Activated T-helper 17 cell treated with anti-CD3 and anti-CD28 coated beads, Interleukin-2, amount 50 U/mL, for 72 hours (primary cell): Measurements from ENCODE around the gene TLCD3B. TPM values are rescaled to one million over a fixed set of nuclear protein-coding genes. Genes with fewer than 3 reads are reported as not detected.
"Not testable (repeated sequence)": the region's sequence is repeated elsewhere in the genome, so short reads cannot be mapped to it uniquely, and the experiment has no call there.

Experiments used
- ATAC-seq: fragments of 150-1000 bp; cut with Tn5 transposase; replicated peaks from 2 replicates; pipeline ENCODE4 v1.10.0; 2021; ENCODE audit warnings: mild to moderate bottlenecking, moderate library complexity
- H3K27ac Mint-ChIP-seq: one replicate; pipeline ENCODE4 v1.8.0; 2022; ENCODE audit warnings: mixed read lengths
- H3K27me3 Mint-ChIP-seq: one replicate; pipeline ENCODE4 v1.8.0; 2022; ENCODE audit warnings: mixed read lengths
- H3K36me3 Mint-ChIP-seq: one replicate; pipeline ENCODE4 v1.8.0; 2022; ENCODE audit warnings: low read depth, mild to moderate bottlenecking, mixed read lengths
- H3K4me1 Mint-ChIP-seq: one replicate; pipeline ENCODE4 v1.8.0; 2022; ENCODE audit warnings: mixed read lengths
- H3K4me3 Mint-ChIP-seq: one replicate; pipeline ENCODE4 v1.8.0; 2022; ENCODE audit warnings: mild to moderate bottlenecking, mixed read lengths
- H3K9me3 Mint-ChIP-seq: one replicate; pipeline ENCODE4 v1.8.0; 2022; ENCODE audit warnings: mixed read lengths
- total RNA-seq, 2 donors: library from RNA; stranded (reverse); gene quantifications; one replicate each; pipeline ENCODE4 v1.2.3, GENCODE V29; 2022

TLCD3B gene
- total RNA-seq, 2 donors from 2014 or later = 1.9 to 7.4 TPM

GRCh38 chr16:30025156-30025555, 5.9 kb downstream of the TLCD3B start:
- Mint-ChIP-seq H3K9me3 (no peaks in the 10 kb centered on the region), H3K27ac (no peak overlapping the region), H3K4me1 (peaks cover 5% of the 10 kb centered on the region), H3K4me3 (no peak overlapping the region), H3K36me3 (no peaks in the 10 kb centered on the region), H3K27me3 (peaks cover 32% of the 10 kb centered on the region)
- no peak for ATAC-seq

- peaks cover 25% of the 10 kb centered on the region for H3K27me3 Mint-ChIP-seq
- no peaks in the 10 kb centered on the region for H3K36me3 Mint-ChIP-seq
- no peak overlapping the region for H3K4me3 Mint-ChIP-seq
- H3K9me3 Mint-ChIP-seq = no peaks in the 10 kb centered on the region
- no peak overlapping the region for H3K27ac Mint-ChIP-seq
- H3K4me1 Mint-ChIP-seq = peaks cover 5% of the 10 kb centered on the region
- no peak for ATAC-seq
Observed at GRCh38 chr16:30024451-30024850, 6.6 kb downstream of the TLCD3B start.

- no peak overlapping the region for H3K27ac Mint-ChIP-seq
- H3K9me3 Mint-ChIP-seq = no peaks in the 10 kb centered on the region
- no peak for ATAC-seq
- H3K4me3 Mint-ChIP-seq = no peak overlapping the region
- peaks cover 5% of the 10 kb centered on the region for H3K4me1 Mint-ChIP-seq
- H3K36me3 Mint-ChIP-seq = no peaks in the 10 kb centered on the region
- H3K27me3 Mint-ChIP-seq = peaks cover 19% of the 10 kb centered on the region
Observed at GRCh38 chr16:30023586-30023985, 7.5 kb downstream of the TLCD3B start.

GRCh38 chr16:30022887-30023286, 8.2 kb downstream of the TLCD3B start, which contains the start of gene C16orf92:
Gene C16orf92, plus strand, starts transcription at chr16:30023198. Its CDS starts 143 bp downstream, at chr16:30023341.
- Mint-ChIP-seq H3K4me1 (peaks cover 5% of the 10 kb centered on the region), H3K36me3 (no peaks in the 10 kb centered on the region), H3K27me3 (peaks cover 15% of the 10 kb centered on the region), H3K9me3 (no peaks in the 10 kb centered on the region), H3K4me3 (no peak within 1 kb of the TSS), H3K27ac (no peak within 1 kb of the TSS)
- no peak for ATAC-seq

- peaks cover 5% of the 10 kb centered on the region for H3K4me1 Mint-ChIP-seq
- no peak overlapping the region for H3K27ac Mint-ChIP-seq
- no peak overlapping the region for H3K4me3 Mint-ChIP-seq
- H3K36me3 Mint-ChIP-seq = no peaks in the 10 kb centered on the region
- peak; percentile 22 for ATAC-seq
- H3K9me3 Mint-ChIP-seq = no peaks in the 10 kb centered on the region
- no peaks in the 10 kb centered on the region for H3K27me3 Mint-ChIP-seq
Observed at GRCh38 chr16:30018731-30019158, 12.3 kb downstream of the TLCD3B start.

- H3K4me3 Mint-ChIP-seq, H3K9me3 Mint-ChIP-seq, H3K36me3 Mint-ChIP-seq, H3K27ac Mint-ChIP-seq, H3K27me3 Mint-ChIP-seq, ATAC-seq, H3K4me1 Mint-ChIP-seq: not testable (repeated sequence)
Observed at GRCh38 chr16:30017937-30018336, 13.1 kb downstream of the TLCD3B start.

- H3K27ac Mint-ChIP-seq = no peak overlapping the region
- peaks cover 5% of the 10 kb centered on the region for H3K4me1 Mint-ChIP-seq
- H3K9me3 Mint-ChIP-seq = no peaks in the 10 kb centered on the region
- no peak for ATAC-seq
- H3K27me3 Mint-ChIP-seq = no peaks in the 10 kb centered on the region
- H3K4me3 Mint-ChIP-seq = no peak overlapping the region
- H3K36me3 Mint-ChIP-seq = no peaks in the 10 kb centered on the region
Observed at GRCh38 chr16:30017277-30017656, 13.8 kb downstream of the TLCD3B start.

GRCh38 chr16:30016555-30017276, 14.4 kb downstream of the TLCD3B start:
- Mint-ChIP-seq H3K36me3 (peaks cover 5% of the 10 kb centered on the region), H3K4me3 (no peak overlapping the region), H3K4me1 (peaks cover 10% of the 10 kb centered on the region), H3K9me3 (no peaks in the 10 kb centered on the region), H3K27ac (no peak overlapping the region), H3K27me3 (peaks cover 4% of the 10 kb centered on the region)
- no peak for ATAC-seq

- H3K4me1 Mint-ChIP-seq = not testable (repeated sequence)
Observed at GRCh38 chr16:30015450-30015849, 15.6 kb downstream of the TLCD3B start.

GRCh38 chr16:30012598-30012997, 18.5 kb downstream of the TLCD3B start:
- not testable (repeated sequence) for H3K9me3 Mint-ChIP-seq, H3K4me3 Mint-ChIP-seq, H3K36me3 Mint-ChIP-seq, H3K4me1 Mint-ChIP-seq, H3K27ac Mint-ChIP-seq, ATAC-seq
- peaks cover 17% of the 10 kb centered on the region for H3K27me3 Mint-ChIP-seq

More at GRCh38 chr16:30015450-30015849, 15.6 kb downstream of the TLCD3B start:
- H3K36me3 Mint-ChIP-seq, H3K27me3 Mint-ChIP-seq, H3K9me3 Mint-ChIP-seq, H3K4me3 Mint-ChIP-seq, H3K27ac Mint-ChIP-seq, ATAC-seq: not testable (repeated sequence)

- no peak overlapping the region for H3K27ac Mint-ChIP-seq
- peaks cover 4% of the 10 kb centered on the region for H3K4me1 Mint-ChIP-seq
- no peak for ATAC-seq
- H3K36me3 Mint-ChIP-seq = peaks cover 5% of the 10 kb centered on the region
- H3K9me3 Mint-ChIP-seq = no peaks in the 10 kb centered on the region
- H3K4me3 Mint-ChIP-seq = peak overlapping the region; percentile 72
- H3K27me3 Mint-ChIP-seq = peaks cover 17% of the 10 kb centered on the region
Observed at GRCh38 chr16:30011714-30012504, 19.2 kb downstream of the TLCD3B start.

GRCh38 chr16:30010844-30011713, 20.0 kb downstream of the TLCD3B start, which contains the start of gene DOC2A:
Gene DOC2A, minus strand, starts transcription at chr16:30011027. Its CDS starts 805 bp downstream, at chr16:30010222.
- peak; percentile 56 for ATAC-seq
- Mint-ChIP-seq H3K27ac (no peak within 1 kb of the TSS), H3K9me3 (no peaks in the 10 kb centered on the region), H3K36me3 (peaks cover 5% of the 10 kb centered on the region), H3K4me3 (peak within 1 kb of the TSS; percentile 72), H3K4me1 (peaks cover 4% of the 10 kb centered on the region), H3K27me3 (peaks cover 17% of the 10 kb centered on the region)

GRCh38 chr16:30009990-30010843, 20.9 kb downstream of the TLCD3B start:
- ATAC-seq = no peak
- Mint-ChIP-seq H3K4me3 (peak overlapping the region; percentile 52), H3K36me3 (peaks cover 5% of the 10 kb centered on the region), H3K27ac (no peak overlapping the region), H3K27me3 (peaks cover 17% of the 10 kb centered on the region), H3K9me3 (no peaks in the 10 kb centered on the region), H3K4me1 (peaks cover 4% of the 10 kb centered on the region)
